ENCODE data around the gene CHST8.

DNA sequence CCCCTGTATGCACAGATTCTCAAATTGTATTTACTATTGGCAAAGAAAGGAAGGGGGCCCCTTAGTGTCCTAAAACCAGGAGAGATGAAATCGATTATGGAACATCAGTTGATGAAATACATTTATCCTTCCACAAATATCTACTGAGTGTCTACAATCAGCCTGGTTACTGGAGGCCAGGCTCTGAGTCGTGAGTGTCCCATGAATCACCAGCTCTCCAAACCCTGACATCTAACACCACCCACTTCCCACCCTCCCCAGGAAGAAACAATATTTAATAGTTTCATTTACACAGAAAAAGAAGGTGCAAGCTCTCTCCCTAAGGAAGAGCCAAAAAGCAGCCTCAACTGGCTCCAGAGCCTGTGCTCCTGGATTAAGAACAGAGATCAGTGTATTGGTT, 200.1 kb downstream of the CHST8 start:
- TF ChIP-seq RAD21 (IDR thresholded peaks at IDR 0.05; ENCODE audit: low read depth) (no peak), CREB1 (IDR thresholded peaks at IDR 0.05; ENCODE audit: low read depth) (no peak), NFIC (IDR thresholded peaks at IDR 0.05) (no peak), USF1 (IDR thresholded peaks at IDR 0.05) (no peak), FOXM1 (IDR thresholded peaks at IDR 0.05; ENCODE audit: borderline replicate concordance, low read depth) (no peak), TCF12 (IDR thresholded peaks at IDR 0.05; ENCODE audit: low read depth) (no peak)
